Breast epithelium (tissue), 4 donors: ENCODE data around the gene UGP2. TPM values are rescaled to one million over a fixed set of nuclear protein-coding genes. Genes with fewer than 3 reads are reported as not detected.
A peak's percentile ranks its signal among the peaks of the same experiment; 100 is the strongest.
"Not testable (repeated sequence)": the region's sequence is repeated elsewhere in the genome, so short reads cannot be mapped to it uniquely, and the experiment has no call there.

Experiments used
- DNase-seq, 2 donors: peaks; one replicate each; pipeline ENCODE4 v3.0.0-alpha.2; 2019; ENCODE audit warnings: low spot score in 2 of 2
- H3K27ac ChIP-seq, 2 donors: fragments of 200-600 bp; sonication (generic) in 1 of 2; one replicate each; pipeline ENCODE4 v1.5.1; 2016 to 2019; ENCODE audit warnings: mild to moderate bottlenecking in 1 of 2
- H3K27me3 ChIP-seq, 2 donors: fragments of 200-600 bp; sonication (generic) in 1 of 2; one replicate each; pipeline versions ENCODE4 v1.5.1 to v1.6.0; 2017 to 2019; ENCODE audit warnings: control low read depth in 1 of 2, mild to moderate bottlenecking in 1 of 2
- H3K36me3 ChIP-seq: fragments of 200-600 bp; one replicate; pipeline ENCODE4 v1.5.1; 2019
- H3K4me1 ChIP-seq, 2 donors: fragments of 200-600 bp; sonication (generic); one replicate each; pipeline ENCODE4 v1.5.1; 2016 to 2019; ENCODE audit warnings: control low read depth in 1 of 2
- H3K4me3 ChIP-seq, 3 donors: fragments of 200-600 bp; sonication (generic); 1 replicate in 2 of 3; 2 replicates in 1 of 3; pipeline ENCODE4 v1.5.1; 2016 to 2019; ENCODE audit warnings: mild to moderate bottlenecking in 3 of 3, moderate library complexity in 2 of 3
- H3K9me3 ChIP-seq, 2 donors: fragments of 200-600 bp; sonication (generic) in 1 of 2; one replicate each; pipeline ENCODE4 v1.5.1; 2016 to 2019; ENCODE audit warnings: control low read depth in 1 of 2
- CTCF ChIP-seq, 3 donors: fragments of 450-650 bp; IDR thresholded peaks; one replicate each; pipeline ENCODE4 v1.5.1; 2016 to 2017; ENCODE audit warnings: antibody characterized with exemption in 3 of 3, mild to moderate bottlenecking in 3 of 3, moderate library complexity in 3 of 3
- POLR2A ChIP-seq: fragments of 450-650 bp; IDR thresholded peaks from one replicate; pipeline ENCODE4 v1.6.1; 2016; ENCODE audit warnings: antibody characterized with exemption, mild to moderate bottlenecking, moderate library complexity
- POLR2AphosphoS5 ChIP-seq, 3 donors: sonication (generic); formaldehyde crosslinking; IDR thresholded peaks; one replicate each; pipeline ENCODE4 v1.6.1; 2017; ENCODE audit warnings: antibody characterized with exemption in 3 of 3
- intact Hi-C: fragments of 100-400 bp; cut with DNase I; formaldehyde crosslinking; loops from one replicate; pipeline ENCODE4 v1.15.1; 2023; ENCODE audit warnings: low total_unique reads
- total RNA-seq, 3 donors: library from RNA; depleted of rRNA; stranded (reverse); fragments of >200 nt; gene quantifications; one replicate each; pipeline ENCODE4 v1.1.0, GENCODE V29; 2016

Gene UGP2
- total RNA-seq, 3 donors from 2014 or later: 147 to 337 (median 204) TPM

GRCh38 chr2:63805412-63805811 lies 36.3 kb upstream of the UGP2 start:
- Histone ChIP-seq H3K9me3 (no peaks in the 10 kb centered on the region), H3K4me3 (no peak overlapping the region), H3K4me1 (no peaks in the 10 kb centered on the region), H3K36me3 (no peaks in the 10 kb centered on the region), H3K27ac (no peak overlapping the region), H3K27me3 (no peaks in the 10 kb centered on the region)
- TF ChIP-seq CTCF (IDR thresholded peaks at IDR 0.05): no peak
- TF ChIP-seq POLR2AphosphoS5 (IDR thresholded peaks at IDR 0.05): no peak
- no peak for TF ChIP-seq POLR2A
- DNase-seq: no peak
- intact Hi-C loops: no loop called here

GRCh38 chr2:63808036-63808435 lies 33.7 kb upstream of the UGP2 start:
- H3K27ac ChIP-seq, H3K4me1 ChIP-seq, H3K27me3 ChIP-seq, H3K4me3 ChIP-seq, H3K9me3 ChIP-seq, DNase-seq, H3K36me3 ChIP-seq, intact Hi-C loops: not testable (repeated sequence)

GRCh38 chr2:63808911-63809310 lies 32.8 kb upstream of the UGP2 start:
- H3K27me3 ChIP-seq, intact Hi-C loops, H3K9me3 ChIP-seq, H3K4me3 ChIP-seq, H3K27ac ChIP-seq, DNase-seq, H3K36me3 ChIP-seq, H3K4me1 ChIP-seq: not testable (repeated sequence)

- intact Hi-C loops: no loop called here
- H3K4me1 ChIP-seq: no peaks in the 10 kb centered on the region
- no peaks in the 10 kb centered on the region for H3K36me3 ChIP-seq
- peak overlapping the region; percentile 28 to 66 for H3K27ac ChIP-seq
- H3K9me3 ChIP-seq: no peaks in the 10 kb centered on the region
- no peaks in the 10 kb centered on the region for H3K27me3 ChIP-seq
- H3K4me3 ChIP-seq: no peak overlapping the region
- no peak for DNase-seq
- TF ChIP-seq CTCF (IDR thresholded peaks at IDR 0.05): no peak
- no peak for TF ChIP-seq POLR2A
- no peak for TF ChIP-seq POLR2AphosphoS5 (IDR thresholded peaks at IDR 0.05)
Observed at GRCh38 chr2:63811063-63811462, 30.6 kb upstream of the UGP2 start.

GRCh38 chr2:63811870-63812269 lies 29.8 kb upstream of the UGP2 start:
- H3K9me3 ChIP-seq, intact Hi-C loops, H3K4me1 ChIP-seq, H3K27me3 ChIP-seq, DNase-seq, H3K36me3 ChIP-seq, H3K4me3 ChIP-seq: not testable (repeated sequence)
- H3K27ac ChIP-seq: peak overlapping the region in 1 of 2 donors; percentile 66

GRCh38 chr2:63814114-63814513 lies 27.6 kb upstream of the UGP2 start:
- no peak overlapping the region for H3K4me3 ChIP-seq
- DNase-seq: no peak
- H3K36me3 ChIP-seq: no peaks in the 10 kb centered on the region
- no peaks in the 10 kb centered on the region for H3K4me1 ChIP-seq
- TF ChIP-seq POLR2AphosphoS5 (IDR thresholded peaks at IDR 0.05) (no peak), POLR2A (no peak), CTCF (IDR thresholded peaks at IDR 0.05) (no peak)
- no peaks in the 10 kb centered on the region for H3K9me3 ChIP-seq
- H3K27ac ChIP-seq: no peak overlapping the region
- intact Hi-C loops: no loop called here
- H3K27me3 ChIP-seq: no peaks in the 10 kb centered on the region

- Histone ChIP-seq H3K36me3 (no peaks in the 10 kb centered on the region), H3K4me1 (no peaks in the 10 kb centered on the region), H3K27me3 (no peaks in the 10 kb centered on the region), H3K9me3 (no peaks in the 10 kb centered on the region), H3K27ac (no peak overlapping the region), H3K4me3 (no peak overlapping the region)
- intact Hi-C loops: no loop called here
- TF ChIP-seq POLR2A: no peak
- TF ChIP-seq POLR2AphosphoS5 (IDR thresholded peaks at IDR 0.05): no peak
- no peak for TF ChIP-seq CTCF (IDR thresholded peaks at IDR 0.05)
- no peak for DNase-seq
Observed at GRCh38 chr2:63817382-63817781, 24.3 kb upstream of the UGP2 start.
